Large intestine (tissue), 3 donors: ENCODE results near the gene NPHP4. TPM values are rescaled to one million over a fixed set of nuclear protein-coding genes. Genes with fewer than 3 reads are reported as not detected.
A peak's percentile ranks its signal among the peaks of the same experiment; 100 is the strongest.
"Not testable (repeated sequence)": the region's sequence is repeated elsewhere in the genome, so short reads cannot be mapped to it uniquely, and the experiment has no call there.

Experiments used
- DNase-seq, 2 donors: peaks; one replicate each; pipeline versions ENCODE4 v3.0.0 to v3.0.0-alpha.2; 2013
- H3K27ac ChIP-seq: one replicate; pipeline ENCODE4 v1.5.1; 2013; ENCODE audit warnings: low read length
- H3K27me3 ChIP-seq: 2 replicates; pipeline ENCODE4 v1.6.1; 2013; ENCODE audit warnings: low read length; ENCODE audit not compliant: control insufficient read depth, insufficient read depth
- H3K36me3 ChIP-seq: 2 replicates; pipeline ENCODE4 v1.6.1; 2013; ENCODE audit warnings: low read length; ENCODE audit not compliant: control insufficient read depth, insufficient read depth
- H3K4me1 ChIP-seq: one replicate; pipeline ENCODE4 v1.6.1; 2013; ENCODE audit warnings: low read length; ENCODE audit not compliant: control insufficient read depth, insufficient read depth
- H3K4me3 ChIP-seq: one replicate; pipeline ENCODE4 v1.5.1; 2013; ENCODE audit warnings: low read length
- H3K9me3 ChIP-seq: one replicate; pipeline ENCODE4 v1.6.1; 2013; ENCODE audit warnings: mild to moderate bottlenecking, low read depth, low read length, moderate library complexity; ENCODE audit not compliant: control insufficient read depth
- WGBS: methylation state at CpG from one replicate; pipeline ENCODE4 v1.1.5; 2013; ENCODE audit warnings: low lambda C conversion rate; ENCODE audit not compliant: insufficient coverage; 5-methylcytosine and 5-hydroxymethylcytosine counted together
- polyA plus RNA-seq: library from polyadenylated mRNA; unstranded; fragments of 120-200 nt; gene quantifications from one replicate; pipeline ENCODE4 v1.2.1, GENCODE V29; 2013

Gene NPHP4
- polyA plus RNA-seq, 1 donor: 11.4 TPM

DNA sequence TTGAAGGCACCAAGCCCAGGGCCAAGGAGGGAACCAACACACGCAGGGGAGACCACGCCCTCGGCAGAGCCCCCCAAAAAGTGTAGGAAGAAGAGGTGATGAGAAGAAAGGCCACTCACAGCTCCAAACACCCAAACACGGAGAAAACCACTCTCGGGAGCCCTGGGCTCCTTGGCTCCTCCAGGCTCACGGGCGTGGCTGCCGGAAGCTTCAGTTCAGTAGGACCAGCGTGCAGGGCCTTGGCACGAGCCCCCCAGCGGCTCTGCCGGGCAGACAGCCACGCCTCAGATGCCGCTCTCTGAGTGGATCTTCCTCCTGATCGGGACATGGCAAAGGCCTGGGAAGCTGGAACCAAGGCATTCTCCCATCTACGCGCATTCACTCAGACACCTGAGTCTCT is 94.0 kb downstream of the NPHP4 start:
- DNase-seq: no peak
- WGBS: no CpG with 5 or more reads among the region's 17 CpGs

DNA sequence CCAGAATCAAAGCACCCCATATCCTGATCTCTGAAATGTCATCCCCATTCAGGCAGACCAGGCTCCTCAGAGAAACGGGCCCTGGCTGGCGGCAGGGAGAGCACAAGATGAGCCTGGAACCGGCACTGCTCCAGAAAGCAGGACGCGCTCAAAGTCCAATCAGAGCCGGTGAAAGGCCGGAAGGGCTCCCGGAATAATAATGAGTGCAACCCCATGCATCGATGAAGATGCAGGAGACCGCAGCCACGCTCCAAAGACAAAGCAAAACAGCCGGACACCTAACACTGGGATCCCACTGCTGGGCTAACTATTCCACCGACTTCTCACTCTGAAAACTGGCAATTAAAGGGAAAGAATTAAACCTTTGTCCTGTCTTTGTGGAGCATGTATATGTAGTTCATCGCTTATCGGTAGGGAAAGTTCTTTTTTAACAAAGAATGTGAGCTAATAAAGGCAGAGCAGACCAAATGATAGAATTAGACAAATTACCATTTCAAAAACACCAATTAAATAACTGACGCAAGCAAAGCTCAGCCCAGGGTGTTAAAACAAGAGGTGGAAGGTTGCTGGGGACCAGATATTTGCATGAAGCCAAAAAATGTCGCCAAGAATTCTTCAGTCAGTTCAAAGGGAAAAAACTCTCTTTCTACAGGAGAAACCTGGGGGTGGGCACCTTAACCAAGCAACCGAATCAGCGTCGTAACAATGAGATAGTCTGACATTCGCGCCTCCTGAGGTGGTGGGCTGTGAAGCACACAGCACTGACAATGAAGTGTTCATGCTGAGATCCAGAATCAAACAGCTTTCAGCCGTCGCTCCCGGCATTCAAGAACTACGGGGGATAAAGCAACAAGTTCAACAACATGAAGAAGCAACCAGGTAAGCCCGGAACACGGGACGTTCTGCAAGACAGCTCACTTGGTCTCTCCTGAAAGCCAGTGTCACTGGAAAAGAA is 95.2 kb downstream of the NPHP4 start:
- no peaks in the 10 kb centered on the region for H3K4me1 ChIP-seq
- no peak overlapping the region for H3K4me3 ChIP-seq
- 76% methylated on average over 3 of the region's 29 CpGs for WGBS
- no peak for DNase-seq
- H3K27me3 ChIP-seq: no peaks in the 10 kb centered on the region
- no peaks in the 10 kb centered on the region for H3K9me3 ChIP-seq
- no peak overlapping the region for H3K27ac ChIP-seq
- H3K36me3 ChIP-seq: peaks cover 4% of the 10 kb centered on the region

More for the DNA sequence above, 94.0 kb downstream of the NPHP4 start:
- H3K9me3 ChIP-seq: no peaks in the 10 kb centered on the region
- H3K4me3 ChIP-seq: no peak overlapping the region
- no peaks in the 10 kb centered on the region for H3K27me3 ChIP-seq
- H3K27ac ChIP-seq: no peak overlapping the region
- H3K4me1 ChIP-seq: no peaks in the 10 kb centered on the region
- H3K36me3 ChIP-seq: peaks cover 4% of the 10 kb centered on the region

DNA sequence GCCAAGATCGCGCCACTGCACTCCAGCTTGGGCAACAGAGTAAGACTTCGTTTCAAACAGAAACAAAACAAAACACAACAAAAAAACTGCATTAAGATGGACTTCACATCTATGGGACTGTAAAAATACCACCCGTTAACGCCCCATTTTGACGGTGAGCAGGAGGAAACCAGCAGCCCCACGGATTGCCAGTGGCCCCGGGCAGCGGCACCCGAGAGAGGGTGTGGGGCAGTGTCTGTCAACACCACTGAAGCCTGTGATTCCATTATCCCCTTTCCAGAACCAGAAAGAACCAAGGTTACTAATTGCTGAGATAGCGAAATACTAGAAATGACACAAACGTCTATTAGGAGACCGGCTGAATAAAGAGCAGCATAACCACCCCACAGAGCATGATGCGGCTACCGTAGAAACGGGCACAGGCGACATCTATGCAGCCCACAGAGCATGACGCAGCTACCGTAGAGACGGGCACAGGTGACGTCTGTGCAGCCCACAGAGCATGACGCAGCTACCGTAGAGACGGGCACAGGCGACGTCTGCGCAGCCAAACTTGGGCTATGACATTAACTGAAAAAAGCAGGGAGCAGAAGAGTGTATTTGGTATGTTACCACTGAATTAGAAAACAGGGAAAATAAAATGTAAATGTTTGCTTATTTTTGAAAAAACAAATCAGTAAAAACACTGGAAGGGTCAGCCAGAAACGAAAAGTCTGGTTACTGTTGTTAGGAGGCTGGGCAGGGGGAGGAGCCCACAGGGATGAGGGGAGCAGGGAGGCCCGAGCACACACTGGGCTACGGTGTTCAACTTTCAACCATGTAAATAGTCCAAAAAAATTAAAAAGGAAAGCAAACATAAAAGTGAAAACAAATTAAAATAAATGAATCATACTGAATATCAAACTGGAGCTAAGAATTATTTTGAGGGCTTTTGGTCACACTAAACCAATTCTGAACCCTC is 96.5 kb downstream of the NPHP4 start:
- Histone ChIP-seq H3K4me3 (no peak overlapping the region), H3K36me3 (peaks cover 3% of the 10 kb centered on the region), H3K4me1 (no peaks in the 10 kb centered on the region), H3K27ac (no peak overlapping the region), H3K27me3 (no peaks in the 10 kb centered on the region), H3K9me3 (no peaks in the 10 kb centered on the region)
- 95% methylated on average over 17 of the region's 30 CpGs for WGBS
- no peak for DNase-seq

DNA sequence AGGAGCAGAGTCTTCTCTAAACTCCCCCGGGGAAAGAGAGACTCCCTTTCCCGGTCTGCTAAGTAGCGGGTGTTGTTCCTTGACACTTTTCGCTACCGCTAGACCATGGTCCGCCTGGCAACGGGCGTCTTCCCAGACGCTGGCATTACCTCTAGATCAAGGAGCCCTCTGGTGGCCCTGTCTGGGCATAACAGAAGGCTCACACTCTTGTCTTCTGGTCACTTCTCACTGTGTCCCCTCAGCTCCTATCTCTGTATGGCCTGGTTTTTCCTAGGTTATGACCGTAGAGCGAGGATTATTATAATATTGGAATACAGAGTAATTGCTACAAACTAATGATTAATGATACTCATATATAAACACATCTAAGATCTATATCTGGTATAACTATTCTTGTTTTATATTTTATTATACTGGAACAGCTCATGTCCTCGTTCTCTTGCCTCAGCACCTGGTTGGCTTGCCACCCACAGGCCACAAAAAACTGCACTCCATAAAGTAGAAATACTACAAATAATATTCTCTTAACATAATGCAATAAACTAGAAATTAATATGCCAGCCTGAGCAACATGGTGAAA is 98.4 kb downstream of the NPHP4 start:
- not testable (repeated sequence) for H3K27ac ChIP-seq, H3K4me3 ChIP-seq, H3K4me1 ChIP-seq, H3K36me3 ChIP-seq, H3K9me3 ChIP-seq, H3K27me3 ChIP-seq, DNase-seq
- 80% methylated on average over 1 of the region's 12 CpGs for WGBS

DNA sequence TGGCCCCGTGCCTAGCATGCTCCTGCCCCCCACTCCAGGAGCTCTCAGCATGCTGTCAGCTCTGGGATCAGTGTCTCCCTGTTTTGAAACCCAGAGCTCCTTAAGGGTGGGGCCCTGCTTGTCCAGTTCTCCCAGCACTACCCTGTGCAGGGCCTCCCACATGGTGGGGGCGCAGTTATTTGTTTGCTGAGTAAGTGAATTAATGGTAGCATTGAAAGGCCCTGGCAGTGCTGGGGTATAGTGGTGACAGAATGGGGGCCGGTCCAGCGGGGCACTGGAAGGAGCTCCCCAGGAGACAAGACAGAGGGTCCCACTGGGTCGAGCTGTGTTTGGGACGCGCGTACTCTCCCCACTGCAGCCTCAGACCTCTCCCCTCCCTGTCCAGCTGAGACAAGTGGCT is 99.9 kb downstream of the NPHP4 start:
- Histone ChIP-seq H3K4me1 (no peaks in the 10 kb centered on the region), H3K9me3 (no peaks in the 10 kb centered on the region), H3K27me3 (no peaks in the 10 kb centered on the region), H3K4me3 (no peak overlapping the region), H3K36me3 (peaks cover 7% of the 10 kb centered on the region), H3K27ac (no peak overlapping the region)
- no peak for DNase-seq
- no CpG with 5 or more reads among the region's 8 CpGs for WGBS

DNA sequence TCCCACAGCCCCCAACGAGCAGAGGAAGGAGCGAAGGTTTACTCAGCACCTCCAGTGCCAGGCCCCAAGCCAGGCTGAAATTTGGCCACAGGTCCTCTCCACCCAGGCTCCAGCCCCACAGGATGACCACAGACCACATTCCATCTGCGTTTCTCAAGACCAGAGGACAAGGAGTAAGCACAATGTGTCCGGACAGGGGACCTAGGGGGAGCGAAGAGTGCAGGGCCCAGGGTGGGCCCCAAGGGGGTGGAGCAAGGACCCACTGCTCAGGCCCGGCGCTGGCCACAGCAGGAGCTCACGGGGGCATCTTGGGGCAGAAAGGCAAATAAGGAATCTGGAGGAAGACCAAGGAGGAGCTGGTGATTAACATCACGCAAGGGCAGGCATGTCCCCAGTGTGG is 100.5 kb downstream of the NPHP4 start:
- Histone ChIP-seq H3K9me3 (no peaks in the 10 kb centered on the region), H3K4me3 (no peak overlapping the region), H3K36me3 (peaks cover 11% of the 10 kb centered on the region), H3K4me1 (no peaks in the 10 kb centered on the region), H3K27ac (no peak overlapping the region), H3K27me3 (no peaks in the 10 kb centered on the region)
- no peak for DNase-seq
- no CpG with 5 or more reads among the region's 9 CpGs for WGBS

DNA sequence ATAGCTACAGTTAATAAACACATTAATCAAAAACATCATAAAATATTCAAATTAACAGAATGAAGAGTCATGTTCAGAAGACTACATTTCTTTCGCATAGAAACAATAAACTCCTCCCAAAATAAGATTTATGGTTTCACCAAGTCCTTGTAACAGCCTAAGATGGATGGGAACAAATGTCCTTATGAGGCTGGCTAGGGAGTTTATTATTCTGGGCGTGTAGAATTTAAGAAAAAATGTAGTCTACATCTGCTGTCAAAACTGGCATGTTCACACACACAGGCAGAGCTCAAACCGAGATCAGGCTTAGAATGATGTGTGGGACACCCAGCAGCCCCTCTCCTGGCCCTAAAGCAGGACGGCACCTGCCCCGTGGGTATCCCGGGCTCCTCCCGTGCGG is 101.1 kb downstream of the NPHP4 start:
- Histone ChIP-seq H3K27ac (no peak overlapping the region), H3K36me3 (peaks cover 14% of the 10 kb centered on the region), H3K4me1 (no peaks in the 10 kb centered on the region), H3K27me3 (no peaks in the 10 kb centered on the region), H3K9me3 (no peaks in the 10 kb centered on the region), H3K4me3 (no peak overlapping the region)
- no CpG with 5 or more reads among the region's 8 CpGs for WGBS
- no peak for DNase-seq

DNA sequence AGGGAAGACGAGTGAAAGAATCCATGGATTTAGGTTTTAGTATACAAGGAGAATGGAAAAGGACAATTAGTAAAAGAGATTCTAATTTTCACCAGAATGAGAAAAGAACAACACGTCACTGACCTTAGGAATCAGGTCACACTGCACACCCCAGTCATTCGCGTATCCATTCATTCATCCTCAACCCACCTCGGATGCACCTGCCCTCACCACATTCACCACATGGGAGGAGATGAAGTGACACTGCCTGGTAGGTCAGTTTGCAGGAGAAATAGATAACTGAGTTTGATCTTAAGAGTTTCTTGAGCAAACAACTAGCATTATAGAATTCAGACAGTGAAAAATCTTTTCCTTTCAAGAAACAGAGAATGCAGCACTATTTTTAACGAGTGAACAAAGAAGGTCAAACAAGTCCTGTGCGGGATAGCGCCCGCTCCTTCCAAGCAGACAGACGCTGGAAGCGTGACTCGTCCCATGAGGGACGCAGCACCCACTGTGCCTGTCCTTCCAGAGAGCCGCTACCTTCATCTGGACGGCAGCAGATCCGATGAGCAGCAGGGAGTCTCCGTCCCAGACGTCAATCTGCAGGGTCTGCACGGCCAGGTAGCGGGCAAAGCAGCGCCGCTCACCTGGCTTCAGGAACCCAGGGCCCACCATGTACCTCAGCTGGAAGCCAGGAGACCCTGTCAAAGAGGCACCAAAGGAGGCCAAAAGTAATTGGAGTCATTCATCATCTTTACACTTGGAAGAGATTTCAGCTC is 101.7 kb downstream of the NPHP4 start:
- WGBS: no CpG with 5 or more reads among the region's 22 CpGs
- Histone ChIP-seq H3K4me3 (no peak overlapping the region), H3K4me1 (no peaks in the 10 kb centered on the region), H3K27me3 (no peaks in the 10 kb centered on the region), H3K9me3 (no peaks in the 10 kb centered on the region), H3K27ac (no peak overlapping the region), H3K36me3 (peaks cover 12% of the 10 kb centered on the region)
- no peak for DNase-seq

DNA sequence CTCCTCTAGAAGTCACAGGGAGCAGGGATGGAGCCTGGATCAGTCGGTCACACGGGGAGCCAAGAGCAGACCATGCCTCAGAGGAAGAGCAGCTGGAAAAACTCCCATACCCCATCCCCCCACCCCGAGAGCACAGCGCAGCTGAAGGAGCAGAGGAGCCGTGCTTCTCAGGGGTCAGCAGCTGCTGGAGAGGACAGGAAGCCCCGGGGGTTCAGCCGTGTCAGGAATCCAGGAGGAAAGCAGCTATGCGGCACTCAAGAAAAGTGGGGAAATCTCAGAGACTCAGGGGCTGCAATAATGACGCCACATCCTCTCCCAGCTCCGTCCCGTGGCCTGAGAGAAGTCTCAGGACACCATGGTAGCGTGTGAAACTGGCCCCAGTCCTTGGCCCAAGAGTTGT is 102.3 kb downstream of the NPHP4 start:
- peaks cover 12% of the 10 kb centered on the region for H3K36me3 ChIP-seq
- no peaks in the 10 kb centered on the region for H3K9me3 ChIP-seq
- H3K27ac ChIP-seq: no peak overlapping the region
- H3K27me3 ChIP-seq: no peaks in the 10 kb centered on the region
- H3K4me1 ChIP-seq: no peaks in the 10 kb centered on the region
- no peak overlapping the region for H3K4me3 ChIP-seq
- DNase-seq: peak; percentile 22 to 23
- WGBS: no CpG with 5 or more reads among the region's 12 CpGs
